Esophagus (tissue), 2 donors: ENCODE measurements around the gene DCXR. TPM values are rescaled to one million over a fixed set of nuclear protein-coding genes. Genes with fewer than 3 reads are reported as not detected.
A peak's percentile ranks its signal among the peaks of the same experiment; 100 is the strongest.

Experiments
- H3K27ac ChIP-seq, 2 donors: one replicate each; pipeline ENCODE4 v1.5.1; 2013; ENCODE audit warnings: low read depth in 2 of 2, mild to moderate bottlenecking in 2 of 2, inconsistent platforms in 1 of 2, low read length in 1 of 2, moderate library complexity in 1 of 2
- H3K27me3 ChIP-seq, 2 donors: one replicate each; pipeline ENCODE4 v1.6.1; 2013; ENCODE audit warnings: low read length in 2 of 2, control low read depth in 1 of 2, mild to moderate bottlenecking in 1 of 2; ENCODE audit not compliant: insufficient read depth in 2 of 2, control insufficient read depth in 1 of 2
- H3K36me3 ChIP-seq, 2 donors: one replicate each; pipeline ENCODE4 v1.6.1; 2013; ENCODE audit warnings: low read length in 1 of 2; ENCODE audit not compliant: control insufficient read depth in 2 of 2, insufficient read depth in 2 of 2
- H3K4me1 ChIP-seq, 2 donors: one replicate each; pipeline ENCODE4 v1.6.1; 2013; ENCODE audit warnings: low read length in 1 of 2; ENCODE audit not compliant: control insufficient read depth in 2 of 2, insufficient read depth in 2 of 2
- H3K4me3 ChIP-seq, 2 donors: one replicate each; pipeline ENCODE4 v1.5.1; 2013; ENCODE audit warnings: low read length in 2 of 2, mild to moderate bottlenecking in 2 of 2, low read depth in 1 of 2, moderate library complexity in 1 of 2
- H3K9me3 ChIP-seq, 2 donors: one replicate each; pipeline ENCODE4 v1.6.1; 2013; ENCODE audit warnings: mild to moderate bottlenecking in 2 of 2, low read depth in 1 of 2, low read length in 1 of 2, moderate library complexity in 1 of 2; ENCODE audit not compliant: control insufficient read depth in 2 of 2, insufficient read depth in 1 of 2
- WGBS, 2 donors: extraction: QIAGEN DNeasy Blood & Tissue Kit; methylation state at CpG; one replicate each; pipeline ENCODE4 v1.1.7; 2013; 5-methylcytosine and 5-hydroxymethylcytosine counted together
- polyA plus RNA-seq, 2 donors: library from polyadenylated mRNA; stranded (reverse); fragments of 200-250 nt; gene quantifications; one replicate each; pipeline ENCODE4 v1.2.3, GENCODE V29; 2013
- donor health status: healthy with polysubstance abuse.
- donor health status: Bipolar disorder and iron deficiency.

DCXR gene
- polyA plus RNA-seq, 2 donors, result 136 to 145 TPM

DNA sequence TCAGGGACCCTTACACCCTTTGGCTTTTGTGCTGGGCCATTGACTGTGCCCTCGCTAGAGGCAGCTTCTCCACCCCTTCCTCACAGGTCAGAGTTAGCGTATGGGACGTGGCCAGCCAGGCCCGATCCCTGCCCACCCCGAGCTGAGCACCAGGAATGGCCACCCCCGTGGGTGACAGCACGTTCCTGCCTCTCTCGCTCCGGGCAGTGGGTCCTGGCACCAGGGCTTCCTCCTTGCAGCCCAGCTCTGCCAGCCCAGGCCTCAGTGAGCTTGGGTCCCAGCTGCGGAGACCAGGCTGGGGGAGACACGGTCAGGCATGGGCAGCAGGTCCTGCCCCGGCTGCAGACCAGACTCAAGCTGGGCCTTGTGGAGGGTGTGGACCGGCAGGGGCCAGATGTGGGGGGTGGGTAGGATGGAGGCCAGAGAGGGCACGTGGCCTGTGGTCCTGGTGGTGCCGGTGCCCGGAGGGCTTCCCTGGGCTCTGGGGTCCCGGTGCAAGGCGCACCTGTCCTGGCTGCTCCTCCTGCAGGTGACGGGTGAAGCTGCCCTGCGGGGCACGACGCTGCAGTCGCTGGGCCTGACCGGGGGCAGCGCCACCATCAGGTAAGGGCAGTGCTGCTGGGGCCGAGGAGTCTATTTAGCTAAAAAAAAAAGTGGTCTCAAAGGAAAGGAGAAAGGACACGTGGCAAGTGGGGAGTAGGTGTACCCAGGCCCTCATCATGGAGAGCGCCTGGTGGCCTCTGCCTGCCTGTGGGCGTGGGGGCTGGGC lies 41.9 kb downstream of the DCXR start:
- Histone ChIP-seq H3K4me1 (peaks cover 6 to 27% of the 10 kb centered on the region in 2 donors), H3K27ac (no peak overlapping the region), H3K4me3 (no peak overlapping the region), H3K9me3 (no peaks in the 10 kb centered on the region), H3K27me3 (no peaks in the 10 kb centered on the region), H3K36me3 (peaks cover 0 to 13% of the 10 kb centered on the region in 2 donors)
- 92 to 94% methylated on average over 29 of the region's 29 CpGs for WGBS, 2 donors

DNA sequence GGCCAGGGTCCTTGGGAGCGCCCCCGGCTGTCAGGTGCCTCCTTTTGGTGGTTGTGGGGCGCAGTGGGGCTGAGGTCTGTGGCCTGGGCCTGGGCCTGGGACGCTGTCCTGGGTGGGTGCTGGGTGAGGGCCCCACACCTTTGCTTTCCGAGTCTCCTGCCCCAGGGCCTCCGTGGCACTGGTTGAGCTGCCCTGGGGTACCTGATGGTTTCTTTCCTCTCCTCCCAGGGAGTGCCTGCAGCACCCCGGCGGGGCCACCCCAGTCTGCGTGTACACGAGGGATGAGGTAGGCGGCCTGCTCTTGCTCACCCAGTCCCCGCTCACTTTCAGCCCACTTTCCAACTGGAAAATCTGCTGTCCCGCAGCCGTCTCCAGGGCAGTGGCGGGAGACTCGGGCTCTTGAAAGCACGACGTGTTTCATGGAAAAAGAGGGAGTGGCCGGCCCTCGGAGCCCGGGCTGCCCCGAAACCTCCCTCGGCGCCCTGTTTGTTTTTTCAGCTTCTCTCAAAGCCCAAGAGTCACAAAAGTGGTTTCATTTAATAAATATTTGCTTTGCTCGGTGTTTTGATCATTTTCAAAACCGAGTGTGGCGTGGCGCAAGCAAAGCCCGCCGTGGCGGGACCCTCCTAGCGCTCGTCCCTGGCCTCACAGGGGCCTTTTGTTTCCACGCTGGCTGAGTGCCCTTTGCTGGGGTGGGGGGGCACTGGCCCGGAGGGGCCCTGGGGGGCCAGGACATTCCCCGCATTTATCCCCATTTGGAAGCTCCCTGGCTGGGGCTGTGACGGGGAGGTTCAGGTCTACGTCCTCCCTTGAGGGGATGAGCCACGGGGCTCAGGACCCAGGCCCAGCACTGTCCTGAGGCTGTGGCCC lies 42.7 kb downstream of the DCXR start:
- Histone ChIP-seq H3K4me1 (peaks cover 6 to 23% of the 10 kb centered on the region in 2 donors), H3K4me3 (no peak overlapping the region), H3K36me3 (peaks cover 0 to 13% of the 10 kb centered on the region in 2 donors), H3K27ac (no peak overlapping the region), H3K27me3 (no peaks in the 10 kb centered on the region), H3K9me3 (no peaks in the 10 kb centered on the region)
- 80 to 84% methylated on average over 39 of the region's 39 CpGs for WGBS, 2 donors

DNA sequence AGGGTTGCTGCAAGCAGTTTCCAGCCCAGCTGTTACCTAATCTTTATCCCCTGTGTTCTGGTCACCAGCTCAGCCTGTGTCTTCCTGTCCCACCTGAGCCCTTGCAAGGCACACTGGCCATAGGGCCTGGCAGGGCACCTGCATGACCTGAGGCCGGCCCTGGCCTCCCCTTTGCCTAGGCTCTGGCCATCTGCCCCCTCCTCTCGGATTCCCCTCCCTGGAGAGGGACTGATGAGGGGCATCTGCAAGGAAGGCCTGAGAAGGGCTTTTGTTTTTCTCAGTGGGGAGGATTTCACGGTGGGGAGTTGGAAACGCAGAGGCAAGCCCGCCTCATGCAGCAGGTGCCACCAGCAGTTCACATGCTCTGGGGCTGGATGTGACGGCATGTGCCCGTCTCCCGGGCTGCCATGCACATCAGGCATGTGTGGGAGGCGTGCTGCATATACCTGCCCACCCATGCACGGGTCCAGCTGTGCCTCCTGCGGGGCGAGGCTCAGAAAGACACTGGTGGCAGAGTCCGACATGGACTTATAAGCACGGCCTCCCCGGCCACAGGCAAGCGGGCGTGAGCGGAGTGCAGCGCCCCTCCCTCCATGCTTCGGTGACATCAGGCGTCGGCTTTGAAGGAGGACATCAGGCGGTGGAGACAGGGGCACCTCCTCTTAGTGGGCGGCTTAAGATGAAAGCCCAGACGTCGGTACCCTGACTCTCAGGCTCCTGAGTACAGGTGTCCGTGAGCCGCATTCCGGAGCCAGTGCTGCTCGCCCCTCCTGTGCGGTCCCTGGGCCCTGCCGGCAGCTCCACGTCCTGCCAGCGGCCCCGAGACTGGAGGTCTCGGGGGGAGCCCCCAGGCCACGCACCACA lies 43.5 kb downstream of the DCXR start:
- no peak overlapping the region for H3K27ac ChIP-seq
- H3K4me3 ChIP-seq, result no peak overlapping the region
- peaks cover 3 to 13% of the 10 kb centered on the region in 2 donors for H3K36me3 ChIP-seq
- WGBS, 2 donors, result 92 to 94% methylated on average over 31 to 37 of the region's 37 CpGs
- H3K27me3 ChIP-seq, result no peaks in the 10 kb centered on the region
- no peaks in the 10 kb centered on the region for H3K9me3 ChIP-seq
- H3K4me1 ChIP-seq, result peaks cover 6 to 23% of the 10 kb centered on the region in 2 donors

DNA sequence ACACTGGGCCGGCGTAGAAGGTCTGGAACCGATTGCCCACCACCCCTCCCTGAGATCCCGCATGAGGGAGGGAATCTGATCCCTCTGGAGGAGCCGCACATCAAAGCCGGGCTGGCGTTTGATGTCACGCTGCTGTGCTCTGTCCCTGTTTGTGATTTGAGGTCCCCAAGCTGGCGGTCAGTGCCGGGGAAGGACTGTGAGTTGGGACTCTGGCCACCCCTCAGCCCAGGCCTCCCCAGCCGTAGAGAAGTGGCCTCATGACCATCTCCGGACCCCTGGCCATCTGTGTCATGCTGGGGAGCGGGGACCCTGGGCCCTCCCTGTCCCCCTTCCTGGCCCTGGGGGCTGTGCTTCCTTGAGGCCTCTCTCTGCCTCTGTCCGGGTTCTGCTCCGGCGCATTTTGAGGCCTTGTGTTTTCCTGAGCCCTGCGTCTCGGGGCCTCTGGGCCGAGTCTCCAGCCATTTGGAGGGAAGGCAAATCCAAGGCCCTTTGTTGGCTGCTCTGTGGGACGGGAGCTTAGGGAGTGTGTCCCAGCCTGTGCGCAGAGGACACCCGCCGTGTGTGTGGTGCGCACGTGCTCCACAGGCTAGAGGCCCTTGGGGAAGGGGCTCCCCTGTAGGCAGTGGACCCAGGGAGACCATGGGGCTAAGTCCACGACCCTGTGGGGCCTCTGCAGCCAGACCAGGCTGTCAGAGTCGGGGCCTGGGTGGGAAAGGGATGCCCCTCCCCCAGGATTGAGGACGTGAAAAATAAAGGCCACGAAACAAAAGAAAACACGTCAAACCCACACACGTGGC lies 45.0 kb downstream of the DCXR start:
- Histone ChIP-seq H3K4me1 (peaks cover 6 to 23% of the 10 kb centered on the region in 2 donors), H3K4me3 (no peak overlapping the region), H3K27ac (peak overlapping the region; percentile 83), H3K9me3 (no peaks in the 10 kb centered on the region), H3K36me3 (peaks cover 3 to 13% of the 10 kb centered on the region in 2 donors), H3K27me3 (no peaks in the 10 kb centered on the region)
- WGBS, 2 donors, result 57 to 61% methylated on average over 31 of the region's 31 CpGs

DNA sequence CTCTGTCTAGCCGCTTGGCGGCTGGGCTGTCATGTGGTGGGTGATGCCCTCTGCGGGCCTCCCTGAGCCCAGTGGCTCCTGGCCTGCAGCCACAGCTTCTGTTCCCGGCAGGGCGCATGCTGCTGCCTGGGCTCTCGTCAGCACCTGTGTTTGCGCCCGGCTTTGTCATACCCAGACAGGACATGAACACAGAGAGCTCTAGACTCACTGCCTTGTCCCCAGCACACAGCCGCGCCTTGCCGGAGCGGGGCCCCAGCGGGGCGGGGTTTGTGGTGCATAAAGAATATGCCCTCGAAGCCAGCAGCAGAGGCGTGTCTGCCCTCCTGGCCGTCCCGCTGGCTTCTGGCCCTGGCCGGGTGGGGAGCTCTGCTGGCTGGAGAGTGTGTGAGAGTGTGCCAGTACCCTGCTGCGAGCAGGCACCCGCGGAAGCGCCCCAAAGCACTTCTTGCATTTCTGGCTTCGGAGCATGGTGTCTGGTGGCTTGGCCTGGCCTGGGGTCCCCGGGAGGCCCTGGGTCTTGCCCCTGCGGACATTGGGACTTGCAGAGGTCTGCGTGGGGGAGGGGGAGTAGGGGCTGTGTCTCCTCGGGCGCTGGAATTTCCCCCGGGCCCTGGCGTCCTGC lies 45.7 kb downstream of the DCXR start:
- Histone ChIP-seq H3K27me3 (no peaks in the 10 kb centered on the region), H3K9me3 (no peaks in the 10 kb centered on the region), H3K4me1 (peaks cover 6 to 23% of the 10 kb centered on the region in 2 donors), H3K4me3 (no peak overlapping the region), H3K27ac (peak overlapping the region; percentile 83), H3K36me3 (peaks cover 3 to 11% of the 10 kb centered on the region in 2 donors)
- WGBS, 2 donors, result 27 to 31% methylated on average over 31 of the region's 31 CpGs

DNA sequence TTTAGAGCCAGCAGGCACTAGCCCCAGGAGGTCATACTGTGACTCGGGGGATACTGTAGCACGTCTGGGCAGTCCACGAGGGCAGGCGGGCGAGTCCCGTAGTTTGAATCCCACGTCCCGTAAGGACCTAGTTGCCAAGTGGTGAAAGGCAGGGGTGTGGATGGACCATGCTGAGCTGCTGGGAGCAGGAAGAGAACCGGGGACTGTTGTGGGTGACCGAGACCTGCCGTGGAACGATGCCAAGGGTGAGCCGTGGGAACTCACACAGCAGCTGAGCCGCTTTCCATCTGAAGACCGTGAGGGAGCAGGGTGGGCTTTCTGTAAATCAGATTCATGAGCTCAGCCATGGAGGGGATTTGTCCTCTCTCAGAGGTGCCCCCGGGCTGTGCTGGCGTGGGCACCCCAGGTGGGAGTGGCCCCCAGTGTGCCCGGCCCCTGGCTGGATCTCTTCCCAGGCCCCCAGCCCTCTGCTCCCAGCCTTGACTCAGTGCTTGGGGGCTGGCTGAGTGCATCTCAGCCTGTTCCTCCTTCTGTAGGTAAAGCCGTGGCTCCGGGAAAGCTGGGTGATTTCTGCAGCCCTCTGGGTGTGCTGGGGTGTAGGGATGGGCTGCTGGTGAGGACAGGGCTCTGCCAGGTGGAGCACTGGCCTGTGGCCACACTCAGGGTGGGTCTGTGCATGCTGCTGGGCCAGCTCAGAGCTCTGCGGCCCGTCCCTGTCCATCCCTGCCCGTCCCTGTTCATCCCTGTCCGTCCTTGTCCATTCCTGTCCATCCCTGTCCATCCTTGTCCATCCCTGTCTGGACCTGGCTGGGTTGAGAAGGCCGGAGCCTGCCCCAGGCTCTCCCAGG lies 46.4 kb downstream of the DCXR start:
- Histone ChIP-seq H3K27ac (peak overlapping the region; percentile 78 to 83), H3K36me3 (peaks cover 3 to 15% of the 10 kb centered on the region in 2 donors), H3K27me3 (no peaks in the 10 kb centered on the region), H3K4me3 (no peak overlapping the region), H3K4me1 (peaks cover 6 to 23% of the 10 kb centered on the region in 2 donors), H3K9me3 (no peaks in the 10 kb centered on the region)
- 56 to 61% methylated on average over 25 of the region's 25 CpGs for WGBS, 2 donors

DNA sequence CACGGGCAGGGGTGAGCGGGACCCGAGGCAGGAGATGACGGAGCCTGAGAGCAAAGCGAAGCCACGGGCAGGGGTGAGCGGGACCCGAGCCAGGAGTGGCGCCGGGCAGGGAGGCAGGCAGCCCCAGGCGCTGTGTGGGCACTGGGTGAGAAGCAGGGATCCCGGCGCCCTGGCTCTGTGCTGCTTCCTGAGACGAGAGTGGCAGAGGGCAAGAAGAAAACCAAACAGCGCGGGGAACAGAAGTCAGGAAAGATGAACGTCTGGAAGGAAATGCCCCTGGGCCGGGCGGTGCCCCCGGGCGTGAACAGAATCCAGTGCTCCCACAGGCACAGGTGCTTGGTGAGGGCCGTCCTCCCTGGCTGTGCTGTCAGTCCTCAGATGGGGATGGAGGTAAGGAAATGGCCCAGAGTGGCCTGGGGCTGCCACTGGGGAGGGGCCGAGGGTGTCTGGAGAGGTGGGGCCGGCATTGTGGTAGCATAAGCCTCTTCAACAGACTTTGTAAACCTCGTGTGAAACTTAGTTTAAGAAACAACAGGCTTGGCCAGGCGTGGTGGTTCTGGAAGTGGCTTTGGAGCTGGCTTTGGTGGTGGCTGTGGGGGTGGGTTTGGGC lies 50.2 kb downstream of the DCXR start:
- Histone ChIP-seq H3K4me3 (no peak overlapping the region), H3K27ac (no peak overlapping the region), H3K4me1 (peaks cover 4 to 16% of the 10 kb centered on the region in 2 donors), H3K36me3 (peaks cover 8 to 19% of the 10 kb centered on the region in 2 donors), H3K27me3 (no peaks in the 10 kb centered on the region), H3K9me3 (no peaks in the 10 kb centered on the region)
- 79 to 81% methylated on average over 26 of the region's 26 CpGs for WGBS, 2 donors

DNA sequence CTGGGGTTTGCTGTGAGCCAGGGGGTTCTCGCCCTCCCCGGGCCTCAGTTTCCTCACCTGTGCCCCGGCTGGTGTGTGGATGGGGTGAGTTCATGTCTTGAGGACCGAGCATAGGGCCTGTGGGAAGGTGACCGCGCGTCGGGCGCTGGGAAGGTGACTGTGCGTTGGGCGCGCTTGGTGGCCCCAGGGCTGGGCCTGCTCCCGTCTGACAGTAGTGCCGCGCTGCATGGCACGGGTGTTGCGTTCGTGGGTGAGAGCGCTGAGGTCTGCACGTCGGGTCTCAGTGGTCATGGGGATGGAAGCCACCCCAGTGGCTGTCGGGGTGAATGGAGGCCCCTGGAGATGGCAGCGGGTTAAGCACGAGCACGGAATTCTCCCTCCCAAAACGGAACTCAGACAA lies 50.9 kb downstream of the DCXR start:
- Histone ChIP-seq H3K9me3 (no peaks in the 10 kb centered on the region), H3K4me1 (peaks cover 0 to 13% of the 10 kb centered on the region in 2 donors), H3K27me3 (no peaks in the 10 kb centered on the region), H3K36me3 (peaks cover 8 to 19% of the 10 kb centered on the region in 2 donors), H3K4me3 (no peak overlapping the region), H3K27ac (no peak overlapping the region)
- WGBS, 2 donors, result 95 to 96% methylated on average over 26 of the region's 26 CpGs
